Transverse colon (tissue), 4 donors: ENCODE data around the gene POR.
A peak's percentile ranks its signal among the peaks of the same experiment; 100 is the strongest.

Source experiments
- CTCF ChIP-seq, 5 experiments: fragments of 200-600 bp in 3 of 5; fragments of 450-650 bp in 2 of 5; sonication (generic) in 3 of 5; IDR thresholded peaks; 1 replicate in 2 of 5; 2 replicates in 3 of 5; pipeline ENCODE4 v1.5.1; 2016 to 2017; ENCODE audit warnings: antibody characterized with exemption in 5 of 5, inconsistent platforms in 3 of 5, mild to moderate bottlenecking in 2 of 5, moderate library complexity in 1 of 5
- EP300 ChIP-seq: sonication (generic); formaldehyde crosslinking; IDR thresholded peaks from one replicate; pipeline ENCODE4 v1.6.1; 2017; ENCODE audit warnings: antibody characterized with exemption, low read depth
- POLR2A ChIP-seq: fragments of 450-650 bp; IDR thresholded peaks from one replicate; pipeline ENCODE4 v1.6.1; 2016; ENCODE audit warnings: antibody characterized with exemption, mild to moderate bottlenecking, moderate library complexity
- POLR2AphosphoS5 ChIP-seq, 3 donors: sonication (generic); formaldehyde crosslinking; IDR thresholded peaks; one replicate each; pipeline ENCODE4 v1.6.1; 2016; ENCODE audit warnings: antibody characterized with exemption in 3 of 3

DNA sequence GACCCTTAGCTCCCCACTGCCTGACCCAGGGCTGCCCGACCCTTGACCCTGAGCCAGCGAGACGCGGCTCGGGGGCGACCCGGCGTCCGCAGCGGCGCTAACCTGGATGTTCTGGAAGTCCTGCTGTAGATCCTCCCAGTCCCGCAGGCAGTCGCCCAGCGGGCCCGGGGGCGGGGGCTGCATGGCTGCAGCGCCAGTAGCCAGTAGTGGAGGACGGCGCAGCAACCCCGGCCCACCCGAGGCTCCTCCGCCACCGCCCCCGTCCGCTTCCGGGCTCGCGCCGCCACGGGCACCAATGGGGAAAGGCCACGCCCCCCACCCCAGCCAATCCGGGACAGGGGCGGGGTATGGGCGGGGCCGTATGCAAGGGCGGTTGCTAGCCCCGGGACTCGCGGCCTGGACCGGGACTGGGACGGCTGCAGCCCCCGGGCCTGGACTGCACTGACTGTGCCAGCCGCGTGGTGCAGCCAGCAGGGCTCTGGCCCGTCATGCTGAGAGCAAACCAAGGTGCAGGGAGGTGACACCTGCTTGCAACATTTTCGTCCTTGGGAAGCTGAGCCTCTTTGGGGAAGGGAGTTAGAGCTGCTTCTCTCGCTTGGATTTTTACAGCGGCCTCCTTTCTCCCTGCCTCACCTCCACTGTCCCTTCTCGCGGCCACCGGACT, 79.6 kb downstream of the POR start, which contains the start of gene TMEM120A:
- TF ChIP-seq CTCF (IDR thresholded peaks at IDR 0.05) (peak; percentile 27 to 43 (median 33)), POLR2A (peak; percentile 89), POLR2AphosphoS5 (IDR thresholded peaks at IDR 0.05) (peak; percentile 88 to 90 (median 90)), EP300 (no peak)
